NCI-H82 treated with DMSO at 0.1 percent for 48 hours (cell line): Measurements from ENCODE around the gene ATF3.
"Not testable (repeated sequence)": the region's sequence is repeated elsewhere in the genome, so short reads cannot be mapped to it uniquely, and the experiment has no call there.

Experiments used
- DNase-seq: peaks from one replicate; lab custom pipeline; 2025; ENCODE audit not compliant: unreplicated experiment; lab: John Stamatoyannopoulos, UW

ATF3 gene

GRCh38 chr1:212649020-212649419 is 40.5 kb downstream of the ATF3 start:
- DNase-seq: no peak

- peak; percentile 26 for DNase-seq
These were observed 41.7 kb downstream of the ATF3 start for GRCh38 chr1:212650228-212650627.

GRCh38 chr1:212651521-212651920 is 43.0 kb downstream of the ATF3 start:
- DNase-seq: no peak

- no peak for DNase-seq
These were observed 43.4 kb downstream of the ATF3 start for GRCh38 chr1:212651977-212652376.

GRCh38 chr1:212652609-212653008 is 44.0 kb downstream of the ATF3 start:
- no peak for DNase-seq

GRCh38 chr1:212655668-212656440 is 47.3 kb downstream of the ATF3 start:
- DNase-seq: no peak

GRCh38 chr1:212656730-212657129 is 48.2 kb downstream of the ATF3 start:
- no peak for DNase-seq

- DNase-seq: not testable (repeated sequence)
These were observed 49.7 kb downstream of the ATF3 start for GRCh38 chr1:212658250-212658649.

- no peak for DNase-seq
These were observed 56.0 kb downstream of the ATF3 start for GRCh38 chr1:212664409-212665199.

GRCh38 chr1:212665241-212666115 is 56.9 kb downstream of the ATF3 start:
- DNase-seq: peak; percentile 73

- no peak for DNase-seq
These were observed 57.7 kb downstream of the ATF3 start for GRCh38 chr1:212666116-212666775.

- DNase-seq: peak; percentile 62
These were observed 58.9 kb downstream of the ATF3 start for GRCh38 chr1:212667223-212668139.

GRCh38 chr1:212668477-212668876 is 59.9 kb downstream of the ATF3 start:
- no peak for DNase-seq

GRCh38 chr1:212669102-212669501 is 60.5 kb downstream of the ATF3 start:
- DNase-seq: no peak

GRCh38 chr1:212669600-212669999 is 61.0 kb downstream of the ATF3 start:
- DNase-seq: no peak

- no peak for DNase-seq
These were observed 61.7 kb downstream of the ATF3 start for GRCh38 chr1:212670301-212670700.
